Fibroblast of mammary gland (primary cell): ENCODE measurements around the gene ELK3.

Experiments
- DNase-seq: peaks from one replicate; pipeline ENCODE4 v3.0.0-alpha.2; 2010; ENCODE audit warnings: low read depth
- H3K4me3 ChIP-seq: 2 replicates; pipeline ENCODE4 v1.5.1; 2011; ENCODE audit warnings: low read depth, mild to moderate bottlenecking, low read length, moderate library complexity; ENCODE audit not compliant: control insufficient read depth
- TF ChIP-seq, protein P1 (sequence below): conservative IDR thresholded peaks from 2 replicates; pipeline ENCODE4 v1.5.1; 2011; ENCODE audit warnings: low read depth, low read length, inconsistent platforms; ENCODE audit not compliant: control insufficient read depth, insufficient read depth

ELK3 gene

DNA sequence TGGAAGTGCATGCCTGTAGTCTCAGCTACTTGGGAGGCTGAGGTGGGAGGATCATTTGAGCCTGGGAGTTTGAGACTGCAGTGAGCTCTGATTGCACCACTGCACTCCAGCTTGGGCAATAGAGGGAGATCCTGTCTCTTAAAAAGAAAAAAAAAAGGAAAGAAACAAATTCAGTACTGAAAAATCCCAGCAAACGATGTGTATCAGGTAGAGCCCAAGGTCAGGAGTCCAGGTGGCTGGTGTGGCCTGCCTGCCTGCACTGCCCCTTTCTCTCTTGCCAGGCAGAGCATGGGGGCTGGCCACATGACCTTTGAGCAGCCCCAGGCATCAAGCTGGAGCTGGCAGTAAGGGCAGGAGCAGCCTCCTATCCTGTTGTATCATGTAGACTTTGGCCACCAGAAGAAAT is 31.8 kb downstream of the ELK3 start:
- TF ChIP-seq, protein P1, sequence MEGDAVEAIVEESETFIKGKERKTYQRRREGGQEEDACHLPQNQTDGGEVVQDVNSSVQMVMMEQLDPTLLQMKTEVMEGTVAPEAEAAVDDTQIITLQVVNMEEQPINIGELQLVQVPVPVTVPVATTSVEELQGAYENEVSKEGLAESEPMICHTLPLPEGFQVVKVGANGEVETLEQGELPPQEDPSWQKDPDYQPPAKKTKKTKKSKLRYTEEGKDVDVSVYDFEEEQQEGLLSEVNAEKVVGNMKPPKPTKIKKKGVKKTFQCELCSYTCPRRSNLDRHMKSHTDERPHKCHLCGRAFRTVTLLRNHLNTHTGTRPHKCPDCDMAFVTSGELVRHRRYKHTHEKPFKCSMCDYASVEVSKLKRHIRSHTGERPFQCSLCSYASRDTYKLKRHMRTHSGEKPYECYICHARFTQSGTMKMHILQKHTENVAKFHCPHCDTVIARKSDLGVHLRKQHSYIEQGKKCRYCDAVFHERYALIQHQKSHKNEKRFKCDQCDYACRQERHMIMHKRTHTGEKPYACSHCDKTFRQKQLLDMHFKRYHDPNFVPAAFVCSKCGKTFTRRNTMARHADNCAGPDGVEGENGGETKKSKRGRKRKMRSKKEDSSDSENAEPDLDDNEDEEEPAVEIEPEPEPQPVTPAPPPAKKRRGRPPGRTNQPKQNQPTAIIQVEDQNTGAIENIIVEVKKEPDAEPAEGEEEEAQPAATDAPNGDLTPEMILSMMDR = no peak
- no peak for DNase-seq
- no peak overlapping the region for H3K4me3 ChIP-seq

DNA sequence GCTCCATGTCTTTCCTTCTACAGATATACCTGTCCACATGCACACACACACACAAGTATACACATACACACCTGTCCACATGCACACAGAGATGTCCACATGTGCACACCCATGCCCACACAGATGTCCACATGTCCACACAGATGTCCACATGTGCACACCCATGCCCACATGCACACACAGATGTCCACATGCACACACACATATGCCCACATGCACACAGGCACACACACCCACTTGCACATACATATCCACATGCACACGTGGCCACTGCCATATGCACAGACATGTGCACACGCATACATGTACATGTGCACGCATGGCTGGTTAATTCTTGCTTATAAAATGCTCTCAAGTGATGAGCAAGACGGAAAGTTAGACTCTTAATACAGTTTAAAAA is 32.2 kb downstream of the ELK3 start:
- no peak for DNase-seq
- H3K4me3 ChIP-seq = no peak overlapping the region
- TF ChIP-seq, protein P1 = no peak

DNA sequence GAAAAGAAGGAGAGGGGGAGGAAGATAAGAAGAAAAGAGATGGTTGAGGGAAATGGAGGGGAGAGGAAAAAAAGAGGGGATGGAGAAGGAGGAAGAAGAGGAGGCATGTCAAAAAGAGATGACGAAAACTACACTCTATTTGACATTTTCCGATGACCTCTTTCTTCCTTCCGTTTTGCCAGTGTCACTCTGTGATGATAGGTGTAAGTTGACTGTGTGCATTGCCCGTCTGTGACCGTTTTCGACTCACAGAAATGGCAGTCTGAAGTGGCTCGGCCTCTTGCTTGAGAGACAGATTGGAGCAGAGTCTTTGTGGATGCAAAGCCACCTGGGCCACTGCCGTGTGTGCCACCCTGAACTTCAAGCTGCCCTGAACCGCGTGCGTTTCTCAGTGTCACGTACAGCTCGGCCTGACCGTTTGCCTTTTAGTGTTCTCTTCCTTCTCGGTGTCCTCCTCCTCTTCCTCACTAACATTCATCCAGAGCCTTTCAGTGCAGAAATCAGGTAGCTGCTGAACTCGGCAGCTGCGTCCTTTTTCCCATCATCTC is 32.7 kb downstream of the ELK3 start:
- DNase-seq = no peak
- TF ChIP-seq, protein P1 = no peak
- H3K4me3 ChIP-seq = no peak overlapping the region

DNA sequence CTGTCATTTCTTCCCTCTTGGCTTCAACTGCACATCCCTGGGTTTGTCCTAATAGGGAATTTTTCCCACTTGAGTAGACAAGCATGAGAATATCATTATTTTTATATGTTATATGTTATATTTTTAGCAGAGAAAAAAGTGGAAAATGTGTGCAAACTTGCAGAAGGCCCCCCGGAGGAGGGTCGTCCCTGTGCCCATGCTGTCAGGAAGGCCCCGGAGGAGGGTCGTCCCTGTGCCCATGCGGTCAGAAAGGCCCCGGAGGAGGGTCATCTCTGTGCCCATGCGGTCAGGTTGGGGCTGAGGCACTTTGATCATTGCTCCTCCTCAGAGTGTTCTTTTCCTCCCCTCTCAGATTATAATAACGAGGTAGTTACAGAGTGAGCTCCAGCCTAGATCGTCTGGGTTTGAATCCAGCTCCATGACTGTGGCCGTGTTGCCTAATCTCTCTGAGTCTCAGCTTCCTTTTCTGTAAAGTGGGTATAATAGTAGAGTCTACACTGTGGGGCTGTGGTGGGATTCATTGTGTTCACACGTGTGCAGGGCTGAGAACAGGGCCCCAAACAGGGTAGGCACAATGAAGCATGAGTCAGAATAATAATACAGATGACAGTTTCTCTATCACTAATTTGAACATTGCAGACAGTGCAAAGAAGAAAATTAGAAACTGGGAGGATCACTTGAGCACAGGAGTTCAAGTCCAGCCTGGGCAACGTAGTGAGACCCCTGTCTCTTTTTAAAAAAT is 33.4 kb downstream of the ELK3 start:
- H3K4me3 ChIP-seq = no peak overlapping the region
- TF ChIP-seq, protein P1 = no peak
- DNase-seq = no peak

DNA sequence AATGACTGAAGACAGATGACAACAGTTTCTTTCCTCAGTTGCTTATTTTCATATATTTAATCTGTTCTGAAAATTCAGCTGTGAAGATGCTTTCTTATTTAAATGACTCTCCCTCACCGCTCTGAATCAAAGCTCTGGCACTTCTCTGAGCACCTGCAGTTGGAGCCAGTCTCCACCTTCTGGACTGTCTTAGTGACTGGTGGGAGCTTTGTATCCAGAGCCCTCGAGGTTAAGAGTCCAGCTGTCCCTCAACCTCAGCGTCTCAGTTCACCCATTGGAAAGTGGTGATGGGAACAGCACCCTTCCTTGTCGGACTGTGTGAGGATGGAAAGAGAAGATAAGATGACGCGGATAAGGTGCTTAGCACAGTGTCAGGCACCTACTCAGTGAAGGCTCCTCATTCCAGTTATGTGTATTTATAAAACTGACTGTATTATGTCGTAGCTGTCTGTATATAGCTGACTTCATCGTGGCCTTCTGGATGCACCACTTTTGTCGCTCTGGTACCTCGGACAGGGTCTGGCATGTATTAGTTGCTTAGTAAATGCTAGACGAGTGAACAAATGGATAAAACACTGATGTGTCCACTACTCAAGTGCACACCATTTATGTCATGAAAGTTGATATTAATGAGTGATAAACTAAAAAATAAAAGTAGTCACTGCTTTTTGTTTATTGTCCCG is 34.5 kb downstream of the ELK3 start:
- DNase-seq = no peak
- H3K4me3 ChIP-seq = no peak overlapping the region
- TF ChIP-seq, protein P1 = no peak

DNA sequence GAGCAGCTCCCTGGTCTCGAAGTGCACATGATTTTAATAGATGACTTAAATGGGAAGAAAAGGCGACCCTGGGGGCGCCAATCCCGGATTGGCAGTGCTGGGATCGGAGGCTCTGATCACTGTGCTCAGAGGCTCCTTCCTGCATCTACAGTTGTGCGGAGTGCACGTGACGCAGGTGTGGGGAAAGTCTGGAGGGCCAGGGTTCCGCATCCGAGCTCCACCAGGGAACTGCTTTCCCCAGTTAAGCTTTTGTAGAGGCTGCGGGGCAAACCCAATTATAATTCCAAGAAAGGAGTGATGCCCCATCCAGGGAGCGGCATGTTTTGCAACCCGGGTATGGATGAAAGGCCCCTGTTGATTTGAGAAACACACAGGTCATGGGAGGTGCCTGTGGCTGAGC is 36.5 kb downstream of the ELK3 start:
- H3K4me3 ChIP-seq = no peak overlapping the region
- TF ChIP-seq, protein P1 = no peak
- no peak for DNase-seq
